HUES6 (cell line): ENCODE measurements around the gene LARGE2.

ENCODE experiments used
- H3K27ac ChIP-seq: 2 replicates; pipeline ENCODE4 v1.7.0; 2013; ENCODE audit warnings: low read depth, mild to moderate bottlenecking, low read length, inconsistent platforms
- H3K27me3 ChIP-seq: 2 replicates; pipeline ENCODE4 v1.6.1; 2013; ENCODE audit warnings: low read length; ENCODE audit not compliant: control insufficient read depth, insufficient read depth
- H3K36me3 ChIP-seq: 2 replicates; pipeline ENCODE4 v1.6.1; 2013; ENCODE audit warnings: low read length; ENCODE audit not compliant: control insufficient read depth, insufficient read depth
- H3K4me1 ChIP-seq: 2 replicates; pipeline ENCODE4 v1.6.1; 2013; ENCODE audit warnings: low read length; ENCODE audit not compliant: control insufficient read depth, insufficient read depth
- H3K4me3 ChIP-seq: 2 replicates; pipeline ENCODE4 v1.5.1; 2013; ENCODE audit warnings: low read depth, low read length
- H3K9ac ChIP-seq: one replicate; pipeline ENCODE4 v1.6.1; 2013; ENCODE audit warnings: mild to moderate bottlenecking, low read length
- H3K9me3 ChIP-seq: 2 replicates; pipeline ENCODE4 v1.6.1; 2013; ENCODE audit warnings: low read depth, low read length; ENCODE audit not compliant: control insufficient read depth, insufficient read depth

The LARGE2 gene

GRCh38 chr11:45947885-45948284 is 25.4 kb downstream of the LARGE2 start:
- Histone ChIP-seq H3K9me3 (no peaks in the 10 kb centered on the region), H3K9ac (no peak overlapping the region), H3K4me3 (no peak overlapping the region), H3K36me3 (peaks cover 39% of the 10 kb centered on the region), H3K4me1 (no peaks in the 10 kb centered on the region), H3K27ac (no peak overlapping the region), H3K27me3 (no peaks in the 10 kb centered on the region)

- Histone ChIP-seq H3K27me3 (no peaks in the 10 kb centered on the region), H3K9me3 (no peaks in the 10 kb centered on the region), H3K27ac (no peak overlapping the region), H3K36me3 (peaks cover 44% of the 10 kb centered on the region), H3K4me3 (no peak overlapping the region), H3K9ac (no peak overlapping the region), H3K4me1 (no peaks in the 10 kb centered on the region)
These were observed 25.9 kb downstream of the LARGE2 start for GRCh38 chr11:45948356-45948755.

GRCh38 chr11:45949992-45950407 is 27.5 kb downstream of the LARGE2 start:
- Histone ChIP-seq H3K9me3 (no peaks in the 10 kb centered on the region), H3K9ac (no peak overlapping the region), H3K4me3 (no peak overlapping the region), H3K36me3 (peaks cover 42% of the 10 kb centered on the region), H3K27me3 (no peaks in the 10 kb centered on the region), H3K27ac (no peak overlapping the region), H3K4me1 (no peaks in the 10 kb centered on the region)

- Histone ChIP-seq H3K36me3 (peaks cover 8% of the 10 kb centered on the region), H3K27ac (no peak overlapping the region), H3K4me1 (no peaks in the 10 kb centered on the region), H3K9ac (no peak overlapping the region), H3K9me3 (no peaks in the 10 kb centered on the region), H3K27me3 (no peaks in the 10 kb centered on the region), H3K4me3 (no peak overlapping the region)
These were observed 37.4 kb downstream of the LARGE2 start for GRCh38 chr11:45959851-45960250.

- Histone ChIP-seq H3K36me3 (peaks cover 12% of the 10 kb centered on the region), H3K9me3 (no peaks in the 10 kb centered on the region), H3K4me1 (no peaks in the 10 kb centered on the region), H3K27ac (no peak overlapping the region), H3K27me3 (no peaks in the 10 kb centered on the region), H3K4me3 (no peak overlapping the region), H3K9ac (no peak overlapping the region)
These were observed 38.1 kb downstream of the LARGE2 start for GRCh38 chr11:45960387-45961095.

- H3K36me3 ChIP-seq = peaks cover 12% of the 10 kb centered on the region
- H3K4me3 ChIP-seq = no peak overlapping the region
- no peaks in the 10 kb centered on the region for H3K4me1 ChIP-seq
These were observed 39.3 kb downstream of the LARGE2 start for GRCh38 chr11:45961751-45962240.

GRCh38 chr11:45964911-45965389 is 42.5 kb downstream of the LARGE2 start:
- peaks cover 26% of the 10 kb centered on the region for H3K36me3 ChIP-seq
- no peak overlapping the region for H3K9ac ChIP-seq
- no peaks in the 10 kb centered on the region for H3K9me3 ChIP-seq
- H3K4me1 ChIP-seq = no peaks in the 10 kb centered on the region
- no peaks in the 10 kb centered on the region for H3K27me3 ChIP-seq
- H3K4me3 ChIP-seq = no peak overlapping the region
- no peak overlapping the region for H3K27ac ChIP-seq

More at GRCh38 chr11:45961751-45962240, 39.3 kb downstream of the LARGE2 start:
- no peak overlapping the region for H3K9ac ChIP-seq
- H3K27ac ChIP-seq = no peak overlapping the region
- no peaks in the 10 kb centered on the region for H3K27me3 ChIP-seq
- no peaks in the 10 kb centered on the region for H3K9me3 ChIP-seq

GRCh38 chr11:45967506-45967905 is 45.0 kb downstream of the LARGE2 start:
- Histone ChIP-seq H3K36me3 (peaks cover 24% of the 10 kb centered on the region; the same call in 1 of the 2 replicates), H3K27ac (no peak overlapping the region), H3K9ac (no peak overlapping the region), H3K27me3 (no peaks in the 10 kb centered on the region), H3K9me3 (no peaks in the 10 kb centered on the region), H3K4me1 (no peaks in the 10 kb centered on the region), H3K4me3 (no peak overlapping the region)

GRCh38 chr11:45968901-45969300 is 46.4 kb downstream of the LARGE2 start:
- no peak overlapping the region for H3K9ac ChIP-seq
- peaks cover 24% of the 10 kb centered on the region; the same call in 1 of the 2 replicates for H3K36me3 ChIP-seq
- no peak overlapping the region for H3K4me3 ChIP-seq
- H3K4me1 ChIP-seq = no peaks in the 10 kb centered on the region
- H3K27me3 ChIP-seq = no peaks in the 10 kb centered on the region
- no peaks in the 10 kb centered on the region for H3K9me3 ChIP-seq
- H3K27ac ChIP-seq = no peak overlapping the region

- no peak overlapping the region for H3K4me3 ChIP-seq
- no peaks in the 10 kb centered on the region for H3K4me1 ChIP-seq
- no peaks in the 10 kb centered on the region for H3K27me3 ChIP-seq
- H3K36me3 ChIP-seq = peaks cover 19% of the 10 kb centered on the region
- H3K9me3 ChIP-seq = no peaks in the 10 kb centered on the region
- H3K27ac ChIP-seq = no peak overlapping the region
- no peak overlapping the region for H3K9ac ChIP-seq
These were observed 51.1 kb downstream of the LARGE2 start for GRCh38 chr11:45973601-45974000.

GRCh38 chr11:45974806-45975205 is 52.4 kb downstream of the LARGE2 start:
- no peak overlapping the region for H3K27ac ChIP-seq
- H3K4me1 ChIP-seq = no peaks in the 10 kb centered on the region
- no peaks in the 10 kb centered on the region for H3K9me3 ChIP-seq
- H3K4me3 ChIP-seq = no peak overlapping the region
- peaks cover 22% of the 10 kb centered on the region for H3K36me3 ChIP-seq
- H3K27me3 ChIP-seq = no peaks in the 10 kb centered on the region
- no peak overlapping the region for H3K9ac ChIP-seq
